ENCODE data around the gene AKR1D1. TPM values are rescaled to one million over a fixed set of nuclear protein-coding genes. Genes with fewer than 3 reads are reported as not detected.
"Not testable (repeated sequence)": the region's sequence is repeated elsewhere in the genome, so short reads cannot be mapped to it uniquely, and the experiment has no call there.

Gene AKR1D1
- total RNA-seq, 1 donor from 2014 or later = not detected

GRCh38 chr7:138116141-138116540 is 39.9 kb downstream of the AKR1D1 start:
- DNase-seq (ENCODE audit: low spot score in 2 of 2) (no peak), FAIRE-seq (no peak)

- no peak for DNase-seq (ENCODE audit: low spot score in 2 of 2)
- FAIRE-seq = no peak
These were observed 40.6 kb downstream of the AKR1D1 start for GRCh38 chr7:138116892-138117291.

GRCh38 chr7:138120140-138120827 is 44.0 kb downstream of the AKR1D1 start:
- no peak for FAIRE-seq
- DNase-seq (ENCODE audit: low spot score in 2 of 2) = no peak

- DNase-seq (ENCODE audit: low spot score in 2 of 2) (no peak), FAIRE-seq (no peak)
These were observed 45.9 kb downstream of the AKR1D1 start for GRCh38 chr7:138122162-138122561.

GRCh38 chr7:138125119-138125518 is 48.9 kb downstream of the AKR1D1 start:
- no peak for FAIRE-seq
- DNase-seq (ENCODE audit: low spot score in 2 of 2) = no peak

DNA sequence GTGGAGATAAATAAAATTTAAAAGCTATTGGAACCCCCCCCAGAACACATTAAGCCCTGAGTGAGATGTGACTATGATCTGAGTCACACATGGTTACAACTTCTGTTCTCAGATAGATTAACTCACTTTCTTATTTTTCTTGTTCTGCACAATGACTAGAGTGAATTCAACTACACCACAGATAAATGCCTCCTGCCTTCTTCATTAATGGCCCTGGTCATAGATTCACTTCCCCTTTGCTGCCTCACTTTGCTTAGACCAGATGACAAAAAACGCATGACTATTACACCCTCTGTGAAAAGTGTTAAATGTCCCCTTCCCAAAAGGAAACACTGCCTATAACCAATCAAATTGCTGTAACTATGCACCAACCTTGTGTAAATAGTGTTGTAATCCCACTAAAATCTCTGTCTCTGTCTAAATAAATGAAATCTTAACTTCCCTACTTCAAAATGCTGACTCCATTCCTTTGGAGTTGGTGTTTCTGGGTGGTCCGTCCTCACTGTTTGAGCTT is 49.4 kb downstream of the AKR1D1 start:
- DNase-seq (ENCODE audit: low spot score in 2 of 2) = no peak

DNA sequence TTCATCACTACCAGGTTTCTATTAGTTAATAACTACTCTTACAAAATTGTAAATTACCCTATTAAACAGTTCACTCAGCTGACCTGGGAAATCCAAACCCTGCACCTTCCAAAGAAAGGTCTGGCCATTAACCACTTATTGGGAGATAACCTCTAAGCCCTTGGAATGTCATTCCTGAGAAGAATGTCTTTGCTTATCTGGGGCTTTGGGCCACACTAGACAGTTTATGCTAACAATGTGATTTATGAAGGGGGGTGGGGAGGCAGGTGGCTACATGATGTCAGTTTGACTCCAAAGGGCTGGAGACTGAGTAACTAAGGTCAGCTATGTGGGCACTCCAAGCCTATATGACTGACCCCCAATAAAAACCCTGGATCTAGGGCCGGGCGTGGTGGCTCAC is 50.7 kb downstream of the AKR1D1 start:
- no peak for DNase-seq (ENCODE audit: low spot score in 2 of 2)
- FAIRE-seq = no peak

More for the DNA sequence above, 49.4 kb downstream of the AKR1D1 start:
- no peak for FAIRE-seq

DNA sequence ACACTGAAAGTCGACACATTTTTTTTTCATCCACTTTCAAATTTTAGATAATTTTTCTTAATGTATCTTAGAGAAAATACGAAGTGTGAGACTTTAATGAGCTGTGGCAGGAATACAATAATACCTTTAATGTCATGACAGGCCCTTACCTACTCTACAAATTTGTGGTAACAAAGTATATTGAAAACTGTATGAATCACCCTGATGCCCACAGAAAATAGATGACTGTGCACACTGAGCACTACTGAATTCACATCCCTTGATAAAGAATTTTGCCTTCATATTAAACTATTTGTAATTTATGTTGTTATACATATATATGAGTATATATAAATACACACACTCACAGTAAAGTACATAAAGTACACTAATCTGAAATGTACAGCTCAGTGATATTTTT is 51.7 kb downstream of the AKR1D1 start:
- FAIRE-seq = no peak
- no peak for DNase-seq (ENCODE audit: low spot score in 2 of 2)

DNA sequence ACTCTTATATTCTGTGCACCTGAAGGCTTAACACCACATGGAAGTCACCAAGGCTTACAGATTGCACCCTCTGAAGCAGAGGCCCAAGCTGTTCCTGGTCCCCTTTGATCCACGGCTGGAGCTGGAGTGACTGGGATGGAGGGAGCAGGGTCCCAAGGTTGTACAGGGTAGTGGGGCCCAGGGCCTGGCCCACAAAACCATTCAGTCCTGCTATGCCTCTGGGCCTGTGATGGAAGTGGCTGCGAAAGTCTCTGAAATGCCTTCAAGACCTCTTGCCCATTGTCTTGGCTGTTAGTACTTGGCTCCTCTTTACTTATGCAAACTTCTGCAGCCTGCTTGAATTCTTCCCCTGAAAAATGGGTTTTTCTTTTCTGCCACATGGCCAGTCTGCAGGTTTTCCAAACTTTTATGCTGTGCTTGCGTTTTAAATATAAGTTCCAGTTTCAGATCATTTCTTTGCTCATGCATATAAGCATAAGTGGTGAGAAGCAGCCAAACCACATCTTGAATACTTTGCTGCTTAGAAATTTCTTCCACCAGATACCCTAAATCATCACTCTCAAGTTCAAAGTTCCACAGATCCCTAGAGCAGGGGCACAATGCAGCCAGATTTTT is 53.4 kb downstream of the AKR1D1 start:
- FAIRE-seq (no peak), DNase-seq (ENCODE audit: low spot score in 2 of 2) (no peak)

- DNase-seq (ENCODE audit: low spot score in 2 of 2) (no peak), FAIRE-seq (no peak)
These were observed 61.3 kb downstream of the AKR1D1 start for GRCh38 chr7:138137423-138138171.

DNA sequence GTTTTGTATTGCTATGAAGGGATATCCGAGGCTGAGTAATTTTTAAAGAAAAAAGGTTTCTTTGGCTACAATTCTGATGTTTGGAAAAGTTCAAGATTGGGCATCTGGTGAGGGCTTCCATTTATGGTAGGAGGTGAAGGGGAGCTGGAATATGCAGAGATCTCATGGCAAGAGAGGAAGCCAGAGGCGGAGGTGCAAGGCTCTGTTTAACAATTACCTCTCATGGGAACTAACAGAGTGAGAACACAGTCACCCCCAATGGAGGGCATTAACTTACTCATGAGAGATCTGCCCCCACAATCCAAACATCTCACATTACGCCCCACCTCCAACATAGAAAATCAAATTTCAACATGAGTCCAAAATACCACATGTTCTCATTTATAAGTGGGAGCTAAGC is 62.0 kb downstream of the AKR1D1 start:
- DNase-seq (ENCODE audit: low spot score in 2 of 2) (no peak), FAIRE-seq (no peak)

DNA sequence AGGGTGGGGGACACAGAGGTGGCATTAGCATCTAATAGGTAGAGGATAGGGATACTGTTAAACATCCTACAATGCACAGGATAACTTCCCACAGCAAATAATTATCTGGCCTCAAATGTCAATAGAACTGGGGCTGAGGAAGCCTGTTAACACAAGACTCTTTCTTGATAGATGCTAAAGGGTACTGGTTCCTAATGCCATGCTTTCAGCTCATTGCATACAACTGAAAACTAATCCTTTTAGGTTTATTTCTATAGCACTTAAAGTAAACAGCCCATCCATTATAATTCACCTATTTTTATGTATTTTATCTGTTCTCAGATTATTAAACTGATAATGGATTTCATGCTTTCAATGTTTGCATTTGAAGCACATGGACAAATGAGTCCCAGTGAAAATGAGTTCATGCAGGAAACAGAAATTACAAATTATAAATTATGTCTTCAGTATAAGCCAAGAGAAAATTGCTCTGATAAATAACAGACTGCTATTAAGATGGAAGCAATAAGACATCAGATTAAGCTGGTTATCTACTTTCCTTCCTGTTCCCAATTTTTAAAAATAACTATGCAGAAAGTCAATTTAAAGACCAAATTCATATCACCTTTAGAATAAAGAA is 66.4 kb downstream of the AKR1D1 start:
- FAIRE-seq (no peak), DNase-seq (ENCODE audit: low spot score in 2 of 2) (no peak)

DNA sequence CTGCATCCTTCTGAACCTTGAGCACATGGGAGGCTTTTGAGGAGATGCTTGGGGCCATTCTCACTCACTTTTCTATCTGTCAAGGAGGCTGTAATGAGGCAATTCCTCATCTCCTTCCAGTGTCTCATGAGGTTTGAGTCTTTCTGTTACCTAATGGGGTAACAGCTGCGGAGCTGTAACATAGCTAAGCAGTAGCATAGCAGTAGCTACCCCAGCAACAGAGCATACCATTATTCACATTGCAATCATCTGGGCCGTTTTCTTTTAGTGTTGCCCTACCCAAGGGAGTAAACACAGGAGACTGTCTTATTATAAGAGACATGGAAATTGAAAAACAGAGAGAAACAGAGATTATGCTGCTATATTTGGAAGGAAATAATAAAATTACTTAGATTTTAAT is 68.7 kb downstream of the AKR1D1 start:
- DNase-seq (ENCODE audit: low spot score in 2 of 2) (no peak), FAIRE-seq (no peak)

GRCh38 chr7:138146221-138146620 is 70.0 kb downstream of the AKR1D1 start:
- FAIRE-seq; DNase-seq (ENCODE audit: low spot score in 2 of 2): not testable (repeated sequence)

DNA sequence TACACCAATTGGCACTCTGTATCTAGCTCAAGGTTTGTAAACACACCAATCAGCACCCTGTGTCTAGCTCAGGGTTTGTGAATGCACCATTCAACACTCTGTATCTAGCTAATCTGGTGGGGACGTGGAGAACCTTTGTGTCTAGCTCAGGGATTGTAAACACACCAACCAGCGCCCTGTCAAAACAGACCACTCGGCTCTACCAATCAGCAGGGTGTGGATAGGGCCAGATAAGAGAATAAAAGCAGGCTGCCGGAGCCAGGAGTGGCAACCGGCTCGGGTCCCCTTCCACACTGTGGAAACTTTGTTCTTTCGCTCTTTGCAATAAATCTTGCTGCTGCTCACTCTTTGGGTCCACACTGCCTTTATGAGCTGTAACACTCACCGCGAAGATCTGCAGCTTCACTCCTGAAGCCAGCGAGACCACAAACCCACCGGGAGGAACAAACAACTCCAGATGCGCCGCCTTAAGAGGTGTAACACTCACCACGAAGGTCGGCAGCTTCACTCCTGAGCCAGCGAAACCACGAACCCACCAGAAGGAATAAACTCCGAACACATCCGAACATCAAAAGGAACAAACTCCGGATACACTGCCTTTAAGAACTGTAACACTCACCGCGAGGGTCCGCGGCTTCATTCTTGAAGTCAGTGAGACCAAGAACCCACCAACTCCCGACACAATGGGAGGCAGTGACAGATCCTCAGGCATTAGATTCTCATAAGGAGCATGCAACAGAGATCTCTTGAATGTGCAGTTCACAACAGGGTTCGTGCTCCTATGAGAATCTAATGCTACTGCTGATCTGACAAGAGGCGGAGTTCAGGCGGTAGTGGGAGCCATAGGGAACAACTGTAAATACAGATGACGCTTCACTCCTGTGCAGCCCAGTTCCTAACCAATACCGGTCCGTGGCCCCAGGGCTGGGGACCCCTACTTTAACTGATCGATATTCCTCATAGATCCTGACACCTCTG is 70.8 kb downstream of the AKR1D1 start:
- not testable (repeated sequence) for FAIRE-seq; DNase-seq (ENCODE audit: low spot score in 2 of 2)

DNA sequence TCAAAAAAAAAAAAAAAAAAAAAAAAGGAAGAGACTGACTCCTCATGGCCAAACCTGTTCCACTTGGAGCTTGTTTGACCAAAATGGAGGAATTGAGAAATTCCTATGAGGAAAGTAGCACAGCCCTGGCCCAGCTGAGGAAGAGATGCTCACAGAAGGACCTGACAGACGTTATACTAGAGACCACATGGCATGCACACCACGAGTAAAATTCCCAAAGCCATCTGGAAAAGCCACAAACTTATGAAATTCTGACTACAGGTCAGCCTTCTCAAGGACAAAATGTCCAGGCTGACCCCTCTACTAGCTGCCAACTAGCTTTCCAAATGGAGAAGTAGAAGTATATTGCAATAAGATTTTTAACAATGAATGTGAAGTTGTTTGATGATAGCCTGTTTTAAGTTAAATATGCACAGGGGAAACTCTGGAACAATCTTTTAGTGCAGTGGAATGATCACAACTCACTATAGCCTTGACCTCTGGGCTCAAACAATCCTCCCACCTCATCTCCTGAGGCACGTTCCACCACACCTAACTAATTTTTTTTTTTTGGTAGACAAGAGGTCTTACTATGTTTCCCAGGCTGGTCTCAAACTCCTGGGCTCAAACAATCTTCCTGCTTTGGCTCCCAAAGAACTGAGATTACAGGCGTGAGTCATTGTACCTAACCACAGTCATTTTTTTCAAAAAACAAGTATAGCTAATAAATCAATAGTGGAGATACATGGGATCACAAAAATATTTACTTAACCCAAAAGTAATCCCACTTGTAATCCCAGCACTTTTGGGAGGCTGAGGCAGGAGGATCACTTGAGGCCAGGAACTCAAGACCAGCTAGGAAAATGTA is 75.7 kb downstream of the AKR1D1 start:
- DNase-seq (ENCODE audit: low spot score in 2 of 2) (no peak), FAIRE-seq (no peak)

GRCh38 chr7:138154661-138155060 is 78.4 kb downstream of the AKR1D1 start:
- DNase-seq (ENCODE audit: low spot score in 2 of 2) (no peak), FAIRE-seq (no peak)

- no peak for DNase-seq (ENCODE audit: low spot score in 2 of 2)
These were observed 81.4 kb downstream of the AKR1D1 start for GRCh38 chr7:138157702-138158101.

More at GRCh38 chr7:138157702-138158101, 81.4 kb downstream of the AKR1D1 start:
- no peak for FAIRE-seq
